Astrocyte (in vitro differentiated cells and primary cell): Measurements from ENCODE around the gene RPH3AL.

Experiments used
- EZH2 ChIP-seq: IDR thresholded peaks from 2 replicates; pipeline ENCODE4 v1.6.1; 2012; ENCODE audit warnings: mild to moderate bottlenecking, low read length, inconsistent platforms; ENCODE audit not compliant: insufficient read depth
- TF ChIP-seq, protein P1 (sequence below): IDR thresholded peaks from 2 replicates; pipeline ENCODE4 v1.5.1; 2011; ENCODE audit warnings: low read depth, mild to moderate bottlenecking, inconsistent platforms, low read length, moderate library complexity; ENCODE audit not compliant: insufficient read depth

DNA sequence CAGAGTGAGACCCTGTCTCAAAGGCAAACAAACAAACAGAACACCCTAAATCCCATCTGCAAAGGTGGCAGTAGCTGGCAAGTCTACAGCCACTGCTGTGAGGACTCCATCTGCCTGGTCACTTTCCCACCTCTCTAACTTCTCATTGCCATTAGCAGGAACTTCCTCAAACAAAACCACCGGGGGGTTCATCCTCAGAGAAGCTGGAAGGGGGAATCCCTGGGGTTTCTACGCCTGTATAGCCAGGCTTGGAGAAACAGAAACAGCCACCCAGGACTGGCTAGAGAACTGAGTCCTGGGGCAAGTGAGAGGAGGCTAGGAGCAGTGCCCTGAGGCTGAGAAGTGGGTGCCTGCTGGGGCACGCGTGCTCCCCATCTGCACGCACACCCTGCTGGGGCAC is 7.3 kb downstream of the RPH3AL start:
- TF ChIP-seq, protein P1, sequence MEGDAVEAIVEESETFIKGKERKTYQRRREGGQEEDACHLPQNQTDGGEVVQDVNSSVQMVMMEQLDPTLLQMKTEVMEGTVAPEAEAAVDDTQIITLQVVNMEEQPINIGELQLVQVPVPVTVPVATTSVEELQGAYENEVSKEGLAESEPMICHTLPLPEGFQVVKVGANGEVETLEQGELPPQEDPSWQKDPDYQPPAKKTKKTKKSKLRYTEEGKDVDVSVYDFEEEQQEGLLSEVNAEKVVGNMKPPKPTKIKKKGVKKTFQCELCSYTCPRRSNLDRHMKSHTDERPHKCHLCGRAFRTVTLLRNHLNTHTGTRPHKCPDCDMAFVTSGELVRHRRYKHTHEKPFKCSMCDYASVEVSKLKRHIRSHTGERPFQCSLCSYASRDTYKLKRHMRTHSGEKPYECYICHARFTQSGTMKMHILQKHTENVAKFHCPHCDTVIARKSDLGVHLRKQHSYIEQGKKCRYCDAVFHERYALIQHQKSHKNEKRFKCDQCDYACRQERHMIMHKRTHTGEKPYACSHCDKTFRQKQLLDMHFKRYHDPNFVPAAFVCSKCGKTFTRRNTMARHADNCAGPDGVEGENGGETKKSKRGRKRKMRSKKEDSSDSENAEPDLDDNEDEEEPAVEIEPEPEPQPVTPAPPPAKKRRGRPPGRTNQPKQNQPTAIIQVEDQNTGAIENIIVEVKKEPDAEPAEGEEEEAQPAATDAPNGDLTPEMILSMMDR, result no peak
- no peak for TF ChIP-seq EZH2
